ENCODE results near the gene TNFSF15.
A peak's percentile ranks its signal among the peaks of the same experiment; 100 is the strongest.
"Not testable (repeated sequence)": the region's sequence is repeated elsewhere in the genome, so short reads cannot be mapped to it uniquely, and the experiment has no call there.

TNFSF15 gene

GRCh38 chr9:114754581-114754980 is 51.3 kb downstream of the TNFSF15 start:
- H3K27me3 ChIP-seq (ENCODE audit: insufficient read depth, low read length) = peaks cover 7% of the 10 kb centered on the region; the same call in 1 of the 2 replicates
- no peak overlapping the region for H2AFZ ChIP-seq (ENCODE audit: low read length, unreplicated experiment)
- H3K27ac ChIP-seq (ENCODE audit: low read depth, low read length) = no peak overlapping the region
- H3K79me2 ChIP-seq (ENCODE audit: control insufficient read depth, insufficient read depth, low read length, unreplicated experiment) = no peaks in the 10 kb centered on the region
- H3K36me3 ChIP-seq (ENCODE audit: insufficient read depth, low read length) = no peaks in the 10 kb centered on the region
- no peak overlapping the region for H3K4me3 ChIP-seq (ENCODE audit: low read depth, low read length)
- H3K4me1 ChIP-seq (ENCODE audit: control insufficient read depth, insufficient read depth, low read length, unreplicated experiment) = no peaks in the 10 kb centered on the region

GRCh38 chr9:114746591-114747346 is 59.1 kb downstream of the TNFSF15 start:
- Histone ChIP-seq H2AFZ (ENCODE audit: low read length, unreplicated experiment) (no peak overlapping the region), H3K27ac (ENCODE audit: low read depth, low read length) (no peak overlapping the region), H3K79me2 (ENCODE audit: control insufficient read depth, insufficient read depth, low read length, unreplicated experiment) (no peaks in the 10 kb centered on the region), H3K4me1 (ENCODE audit: control insufficient read depth, insufficient read depth, low read length, unreplicated experiment) (peaks cover 19% of the 10 kb centered on the region), H3K4me3 (ENCODE audit: low read depth, low read length) (no peak overlapping the region), H3K27me3 (ENCODE audit: insufficient read depth, low read length) (no peaks in the 10 kb centered on the region), H3K36me3 (ENCODE audit: insufficient read depth, low read length) (no peaks in the 10 kb centered on the region)

GRCh38 chr9:114745879-114746550 is 59.8 kb downstream of the TNFSF15 start:
- H3K4me3 ChIP-seq (ENCODE audit: low read depth, low read length) = no peak overlapping the region
- peak overlapping the region; percentile 27; the same call in 1 of the 2 replicates for H3K27ac ChIP-seq (ENCODE audit: low read depth, low read length)
- peaks cover 19% of the 10 kb centered on the region for H3K4me1 ChIP-seq (ENCODE audit: control insufficient read depth, insufficient read depth, low read length, unreplicated experiment)
- no peak overlapping the region for H2AFZ ChIP-seq (ENCODE audit: low read length, unreplicated experiment)
- H3K27me3 ChIP-seq (ENCODE audit: insufficient read depth, low read length) = no peaks in the 10 kb centered on the region
- no peaks in the 10 kb centered on the region for H3K36me3 ChIP-seq (ENCODE audit: insufficient read depth, low read length)
- H3K79me2 ChIP-seq (ENCODE audit: control insufficient read depth, insufficient read depth, low read length, unreplicated experiment) = no peaks in the 10 kb centered on the region

- H2AFZ ChIP-seq (ENCODE audit: low read length, unreplicated experiment) = no peak overlapping the region
- peak overlapping the region; percentile 27 for H3K27ac ChIP-seq (ENCODE audit: low read depth, low read length)
- no peaks in the 10 kb centered on the region for H3K27me3 ChIP-seq (ENCODE audit: insufficient read depth, low read length)
- no peak overlapping the region for H3K4me3 ChIP-seq (ENCODE audit: low read depth, low read length)
- no peaks in the 10 kb centered on the region for H3K79me2 ChIP-seq (ENCODE audit: control insufficient read depth, insufficient read depth, low read length, unreplicated experiment)
- no peaks in the 10 kb centered on the region for H3K36me3 ChIP-seq (ENCODE audit: insufficient read depth, low read length)
- peaks cover 19% of the 10 kb centered on the region for H3K4me1 ChIP-seq (ENCODE audit: control insufficient read depth, insufficient read depth, low read length, unreplicated experiment)
Observed at GRCh38 chr9:114745108-114745848, 60.6 kb downstream of the TNFSF15 start.

GRCh38 chr9:114743446-114743845 is 62.4 kb downstream of the TNFSF15 start:
- Histone ChIP-seq H3K4me3 (ENCODE audit: low read depth, low read length) (no peak overlapping the region), H3K27me3 (ENCODE audit: insufficient read depth, low read length) (no peaks in the 10 kb centered on the region), H2AFZ (ENCODE audit: low read length, unreplicated experiment) (no peak overlapping the region), H3K4me1 (ENCODE audit: control insufficient read depth, insufficient read depth, low read length, unreplicated experiment) (peaks cover 27% of the 10 kb centered on the region), H3K36me3 (ENCODE audit: insufficient read depth, low read length) (no peaks in the 10 kb centered on the region), H3K27ac (ENCODE audit: low read depth, low read length) (no peak overlapping the region), H3K79me2 (ENCODE audit: control insufficient read depth, insufficient read depth, low read length, unreplicated experiment) (no peaks in the 10 kb centered on the region)

- Histone ChIP-seq H3K4me3 (ENCODE audit: low read depth, low read length) (no peak overlapping the region), H3K27ac (ENCODE audit: low read depth, low read length) (no peak overlapping the region), H3K79me2 (ENCODE audit: control insufficient read depth, insufficient read depth, low read length, unreplicated experiment) (no peaks in the 10 kb centered on the region), H3K4me1 (ENCODE audit: control insufficient read depth, insufficient read depth, low read length, unreplicated experiment) (peaks cover 28% of the 10 kb centered on the region), H3K27me3 (ENCODE audit: insufficient read depth, low read length) (no peaks in the 10 kb centered on the region), H2AFZ (ENCODE audit: low read length, unreplicated experiment) (no peak overlapping the region), H3K36me3 (ENCODE audit: insufficient read depth, low read length) (no peaks in the 10 kb centered on the region)
Observed at GRCh38 chr9:114742947-114743346, 62.9 kb downstream of the TNFSF15 start.

- not testable (repeated sequence) for H3K4me3 ChIP-seq (ENCODE audit: low read depth, low read length); H3K27me3 ChIP-seq (ENCODE audit: insufficient read depth, low read length); H3K27ac ChIP-seq (ENCODE audit: low read depth, low read length); H3K36me3 ChIP-seq (ENCODE audit: insufficient read depth, low read length); H2AFZ ChIP-seq (ENCODE audit: low read length, unreplicated experiment); H3K79me2 ChIP-seq (ENCODE audit: control insufficient read depth, insufficient read depth, low read length, unreplicated experiment)
- peaks cover 25% of the 10 kb centered on the region for H3K4me1 ChIP-seq (ENCODE audit: control insufficient read depth, insufficient read depth, low read length, unreplicated experiment)
Observed at GRCh38 chr9:114741521-114741920, 64.3 kb downstream of the TNFSF15 start.

GRCh38 chr9:114738581-114739316 is 67.1 kb downstream of the TNFSF15 start:
- peaks cover 12% of the 10 kb centered on the region for H3K4me1 ChIP-seq (ENCODE audit: control insufficient read depth, insufficient read depth, low read length, unreplicated experiment)
- H3K27ac ChIP-seq (ENCODE audit: low read depth, low read length) = no peak overlapping the region
- H3K27me3 ChIP-seq (ENCODE audit: insufficient read depth, low read length) = no peaks in the 10 kb centered on the region
- no peak overlapping the region for H3K4me3 ChIP-seq (ENCODE audit: low read depth, low read length)
- no peaks in the 10 kb centered on the region for H3K36me3 ChIP-seq (ENCODE audit: insufficient read depth, low read length)
- H2AFZ ChIP-seq (ENCODE audit: low read length, unreplicated experiment) = peak overlapping the region; percentile 44
- H3K79me2 ChIP-seq (ENCODE audit: control insufficient read depth, insufficient read depth, low read length, unreplicated experiment) = no peaks in the 10 kb centered on the region

GRCh38 chr9:114737847-114738246 is 68.0 kb downstream of the TNFSF15 start:
- Histone ChIP-seq H3K79me2 (ENCODE audit: control insufficient read depth, insufficient read depth, low read length, unreplicated experiment) (no peaks in the 10 kb centered on the region), H2AFZ (ENCODE audit: low read length, unreplicated experiment) (no peak overlapping the region), H3K27me3 (ENCODE audit: insufficient read depth, low read length) (no peaks in the 10 kb centered on the region), H3K4me1 (ENCODE audit: control insufficient read depth, insufficient read depth, low read length, unreplicated experiment) (peaks cover 14% of the 10 kb centered on the region), H3K36me3 (ENCODE audit: insufficient read depth, low read length) (no peaks in the 10 kb centered on the region), H3K27ac (ENCODE audit: low read depth, low read length) (no peak overlapping the region), H3K4me3 (ENCODE audit: low read depth, low read length) (no peak overlapping the region)

GRCh38 chr9:114737118-114737517 is 68.7 kb downstream of the TNFSF15 start:
- Histone ChIP-seq H3K4me3 (ENCODE audit: low read depth, low read length) (no peak overlapping the region), H2AFZ (ENCODE audit: low read length, unreplicated experiment) (no peak overlapping the region), H3K79me2 (ENCODE audit: control insufficient read depth, insufficient read depth, low read length, unreplicated experiment) (no peaks in the 10 kb centered on the region), H3K4me1 (ENCODE audit: control insufficient read depth, insufficient read depth, low read length, unreplicated experiment) (peaks cover 17% of the 10 kb centered on the region), H3K36me3 (ENCODE audit: insufficient read depth, low read length) (no peaks in the 10 kb centered on the region), H3K27ac (ENCODE audit: low read depth, low read length) (no peak overlapping the region), H3K27me3 (ENCODE audit: insufficient read depth, low read length) (no peaks in the 10 kb centered on the region)

Measured in ACC112 (cell line).